Testis (tissue), 5 donors: ENCODE results near the gene YEATS4. TPM values are rescaled to one million over a fixed set of nuclear protein-coding genes. Genes with fewer than 3 reads are reported as not detected.
"Not testable (repeated sequence)": the region's sequence is repeated elsewhere in the genome, so short reads cannot be mapped to it uniquely, and the experiment has no call there.

Experiments used
- DNase-seq: peaks from one replicate; pipeline ENCODE4 v3.0.0-alpha.2; 2019
- H3K27ac ChIP-seq, 2 donors: fragments of 200-600 bp; sonication (generic); one replicate each; pipeline ENCODE4 v1.5.1; 2019
- H3K27me3 ChIP-seq: fragments of 200-600 bp; sonication (generic); one replicate; pipeline ENCODE4 v1.5.1; 2019
- H3K36me3 ChIP-seq: fragments of 200-600 bp; sonication (generic); one replicate; pipeline ENCODE4 v1.5.1; 2017; ENCODE audit warnings: low read depth; ENCODE audit errors: missing control alignments
- H3K4me1 ChIP-seq: fragments of 200-600 bp; sonication (generic); one replicate; pipeline ENCODE4 v1.5.1; 2019
- H3K4me3 ChIP-seq, 2 donors: fragments of 200-600 bp; sonication (generic); one replicate each; pipeline ENCODE4 v1.5.1; 2017 to 2019
- H3K9me3 ChIP-seq: fragments of 200-600 bp; sonication (generic); one replicate; pipeline ENCODE4 v1.5.1; 2017
- CTCF ChIP-seq, 3 experiments: fragments of 450-650 bp in 2 of 3; fragments of 200-600 bp in 1 of 3; sonication (generic) in 1 of 3; IDR thresholded peaks; one replicate each; pipeline ENCODE4 v1.5.1; 2016 to 2019; ENCODE audit warnings: antibody characterized with exemption in 3 of 3, mild to moderate bottlenecking in 2 of 3, moderate library complexity in 1 of 3
- POLR2A ChIP-seq: fragments of 450-650 bp; IDR thresholded peaks from one replicate; pipeline ENCODE4 v1.6.1; 2017; ENCODE audit warnings: antibody characterized with exemption, mild to moderate bottlenecking, moderate library complexity
- WGBS, 2 donors: methylation state at CpG; one replicate each; pipeline ENCODE4 v1.1.5; 2018; 5-methylcytosine and 5-hydroxymethylcytosine counted together
- intact Hi-C: fragments of 100-400 bp; cut with DNase I; formaldehyde crosslinking; loops from one replicate; pipeline ENCODE4 v1.15.1; 2023; ENCODE audit warnings: low total_unique reads
- long read RNA-seq, 2 donors: transcript quantifications; one replicate each; lab custom pipeline, GENCODE V29; 2026
- polyA plus RNA-seq: library from polyadenylated mRNA; stranded (reverse); fragments of 350-450 nt; fragmentation: Illumina TruSeq; extraction: RNeasy Lipid Tissue Mini Kit (QIAGEN cat#74804); gene quantifications from one replicate; pipeline ENCODE4 v1.2.3, GENCODE V29; 2014; ENCODE audit warnings: low read depth, low replicate concordance; ENCODE audit not compliant: insufficient read depth
- total RNA-seq, 2 donors: library from RNA; depleted of rRNA; stranded (reverse); fragments of >200 nt; gene quantifications; one replicate each; pipeline ENCODE4 v1.2.3, GENCODE V29; 2016

The YEATS4 gene
- total RNA-seq (10 to 100 TPM; 43.8 to 48.4 TPM), polyA plus RNA-seq (112 TPM)
- long read RNA-seq, donor 1, transcript YEATS4-201 (7 exons, 1,434 nt), result major isoform, 12 of 57 reads
- long read RNA-seq, donor 1, partial matches to known transcripts, result 42 of 57 reads
- long read RNA-seq, donor 1, other reads (novel, unspliced or antisense), result 0 of 57 reads
- long read RNA-seq, donor 2, partial matches to known transcripts, result 19 of 25 reads
- long read RNA-seq, donor 2, other reads (novel, unspliced or antisense), result 0 of 25 reads

GRCh38 chr12:69359531-69360347 is at the start of gene YEATS4:
YEATS4 (plus strand) TSS chr12:69359743; CDS start chr12:69359973, 230 bp downstream.
- intact Hi-C loops, result no loop called here
- Histone ChIP-seq H3K27ac (peak within 1 kb of the TSS; percentile 90 to 99), H3K36me3 (no peaks in the 10 kb centered on the region), H3K4me3 (peak within 1 kb of the TSS; percentile 76 to 88), H3K9me3 (no peaks in the 10 kb centered on the region), H3K27me3 (no peaks in the 10 kb centered on the region), H3K4me1 (no peaks in the 10 kb centered on the region)
- TF ChIP-seq CTCF (IDR thresholded peaks at IDR 0.05), result no peak
- TF ChIP-seq POLR2A, result no peak
- DNase-seq, result peak; percentile 89
- 0% methylated on average over 27 to 63 of the region's 70 CpGs for WGBS, 2 donors

- no peak overlapping the region for H3K4me3 ChIP-seq
- intact Hi-C loops, result no loop called here
- H3K9me3 ChIP-seq, result no peaks in the 10 kb centered on the region
- DNase-seq, result no peak
- TF ChIP-seq POLR2A (no peak), CTCF (IDR thresholded peaks at IDR 0.05) (no peak)
- 93 to 97% methylated on average over 3 of the region's 3 CpGs for WGBS, 2 donors
- H3K36me3 ChIP-seq, result no peaks in the 10 kb centered on the region
- no peaks in the 10 kb centered on the region for H3K27me3 ChIP-seq
- no peaks in the 10 kb centered on the region for H3K4me1 ChIP-seq
- H3K27ac ChIP-seq, result no peak overlapping the region
Observed at GRCh38 chr12:69313209-69313608, 46.3 kb upstream of the YEATS4 start.

- H3K4me3 ChIP-seq, H3K27ac ChIP-seq, H3K36me3 ChIP-seq, H3K4me1 ChIP-seq, intact Hi-C loops, DNase-seq, H3K9me3 ChIP-seq, H3K27me3 ChIP-seq: not testable (repeated sequence)
Observed at GRCh38 chr12:69316784-69317183, 42.8 kb upstream of the YEATS4 start.

- DNase-seq, H3K4me1 ChIP-seq, H3K9me3 ChIP-seq, H3K27me3 ChIP-seq, H3K27ac ChIP-seq, H3K36me3 ChIP-seq, intact Hi-C loops, H3K4me3 ChIP-seq: not testable (repeated sequence)
- 81 to 89% methylated on average over 2 of the region's 2 CpGs for WGBS, 2 donors
Observed at GRCh38 chr12:69317233-69317632, 42.3 kb upstream of the YEATS4 start.

- Histone ChIP-seq H3K36me3 (no peaks in the 10 kb centered on the region), H3K9me3 (no peaks in the 10 kb centered on the region), H3K4me1 (no peaks in the 10 kb centered on the region), H3K27ac (no peak overlapping the region), H3K27me3 (no peaks in the 10 kb centered on the region), H3K4me3 (no peak overlapping the region)
- intact Hi-C loops, result no loop called here
- TF ChIP-seq CTCF (IDR thresholded peaks at IDR 0.05), result no peak
- no peak for TF ChIP-seq POLR2A
- WGBS, 2 donors, result 89 to 93% methylated on average over 2 of the region's 2 CpGs
- no peak for DNase-seq
Observed at GRCh38 chr12:69318225-69318624, 41.3 kb upstream of the YEATS4 start.
